ENCODE results near the gene SLC5A8.

DNA sequence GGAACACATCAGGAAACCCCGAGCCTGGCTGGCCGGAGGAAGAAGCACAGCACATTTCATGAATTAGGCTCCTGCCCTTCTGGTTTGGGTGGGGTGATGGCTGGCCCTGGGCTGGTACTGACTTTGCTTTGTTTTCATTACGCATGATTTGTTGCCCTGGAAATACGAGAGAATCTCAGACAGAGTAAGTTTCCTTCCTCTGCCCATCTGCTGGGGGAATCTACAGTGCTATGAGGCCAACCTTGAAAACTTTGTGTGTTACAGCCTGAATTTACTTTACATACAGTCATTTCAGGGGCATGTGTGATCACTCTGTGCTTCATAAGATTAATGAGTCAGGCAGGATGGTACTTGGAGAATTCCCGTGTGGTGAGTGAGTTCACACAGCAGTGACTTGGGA, 20.5 kb upstream of the SLC5A8 start:
- TF ChIP-seq, protein P1, sequence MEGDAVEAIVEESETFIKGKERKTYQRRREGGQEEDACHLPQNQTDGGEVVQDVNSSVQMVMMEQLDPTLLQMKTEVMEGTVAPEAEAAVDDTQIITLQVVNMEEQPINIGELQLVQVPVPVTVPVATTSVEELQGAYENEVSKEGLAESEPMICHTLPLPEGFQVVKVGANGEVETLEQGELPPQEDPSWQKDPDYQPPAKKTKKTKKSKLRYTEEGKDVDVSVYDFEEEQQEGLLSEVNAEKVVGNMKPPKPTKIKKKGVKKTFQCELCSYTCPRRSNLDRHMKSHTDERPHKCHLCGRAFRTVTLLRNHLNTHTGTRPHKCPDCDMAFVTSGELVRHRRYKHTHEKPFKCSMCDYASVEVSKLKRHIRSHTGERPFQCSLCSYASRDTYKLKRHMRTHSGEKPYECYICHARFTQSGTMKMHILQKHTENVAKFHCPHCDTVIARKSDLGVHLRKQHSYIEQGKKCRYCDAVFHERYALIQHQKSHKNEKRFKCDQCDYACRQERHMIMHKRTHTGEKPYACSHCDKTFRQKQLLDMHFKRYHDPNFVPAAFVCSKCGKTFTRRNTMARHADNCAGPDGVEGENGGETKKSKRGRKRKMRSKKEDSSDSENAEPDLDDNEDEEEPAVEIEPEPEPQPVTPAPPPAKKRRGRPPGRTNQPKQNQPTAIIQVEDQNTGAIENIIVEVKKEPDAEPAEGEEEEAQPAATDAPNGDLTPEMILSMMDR (conservative IDR thresholded peaks at IDR 0.05; ENCODE audit: low read depth, low read length), result no peak
- TF ChIP-seq EZH2 (IDR thresholded peaks at IDR 0.05; ENCODE audit: borderline replicate concordance, low read depth, low read length, poor library complexity, severe bottlenecking), result no peak
